ENCODE measurements around the gene TRMU.
A peak's percentile ranks its signal among the peaks of the same experiment; 100 is the strongest.

TRMU gene

DNA sequence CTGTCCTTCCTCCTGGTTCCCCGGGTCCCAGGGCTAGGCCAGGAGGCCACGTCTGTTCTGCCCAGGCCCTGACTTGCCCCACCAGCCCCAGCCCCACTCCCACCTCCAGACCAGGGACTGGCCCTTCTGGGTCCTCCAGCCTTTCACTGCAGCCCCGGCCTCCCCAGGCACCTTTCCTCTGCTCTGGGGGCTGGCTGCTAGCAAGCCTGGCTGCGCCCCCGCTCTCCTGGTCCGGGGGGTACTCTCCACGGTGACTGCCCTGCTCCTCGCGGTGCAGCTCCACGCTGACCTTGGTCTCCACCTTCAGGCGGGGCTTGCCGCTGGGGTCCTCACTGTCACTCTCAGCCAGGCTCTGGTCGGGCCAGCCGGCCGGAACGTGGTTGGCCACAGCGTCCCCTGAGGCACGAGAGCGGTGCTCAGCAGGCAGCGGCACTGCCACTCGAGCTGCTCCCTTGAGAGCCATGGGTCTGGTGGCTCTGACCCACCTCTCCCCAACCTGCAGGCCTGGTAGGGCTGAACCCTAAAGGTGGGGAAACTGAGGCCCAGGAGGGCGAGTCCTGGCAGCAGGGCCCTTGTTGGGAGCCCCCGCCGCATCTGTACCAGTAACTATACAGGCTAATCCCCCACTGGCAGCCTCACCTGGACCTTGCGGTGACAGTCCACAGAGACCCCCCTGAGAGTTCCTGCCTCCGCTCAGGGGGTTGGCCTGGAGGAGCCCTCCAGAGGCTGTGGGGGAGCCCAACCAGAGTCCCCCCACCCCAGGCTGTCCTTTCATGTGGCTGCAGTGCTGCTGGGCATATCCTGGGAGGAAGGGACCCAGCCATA lies 29.0 kb downstream of the TRMU start:
- no peak overlapping the region for H3K4me3 ChIP-seq (ENCODE audit: low read depth, low read length)
- TF ChIP-seq, protein P1, sequence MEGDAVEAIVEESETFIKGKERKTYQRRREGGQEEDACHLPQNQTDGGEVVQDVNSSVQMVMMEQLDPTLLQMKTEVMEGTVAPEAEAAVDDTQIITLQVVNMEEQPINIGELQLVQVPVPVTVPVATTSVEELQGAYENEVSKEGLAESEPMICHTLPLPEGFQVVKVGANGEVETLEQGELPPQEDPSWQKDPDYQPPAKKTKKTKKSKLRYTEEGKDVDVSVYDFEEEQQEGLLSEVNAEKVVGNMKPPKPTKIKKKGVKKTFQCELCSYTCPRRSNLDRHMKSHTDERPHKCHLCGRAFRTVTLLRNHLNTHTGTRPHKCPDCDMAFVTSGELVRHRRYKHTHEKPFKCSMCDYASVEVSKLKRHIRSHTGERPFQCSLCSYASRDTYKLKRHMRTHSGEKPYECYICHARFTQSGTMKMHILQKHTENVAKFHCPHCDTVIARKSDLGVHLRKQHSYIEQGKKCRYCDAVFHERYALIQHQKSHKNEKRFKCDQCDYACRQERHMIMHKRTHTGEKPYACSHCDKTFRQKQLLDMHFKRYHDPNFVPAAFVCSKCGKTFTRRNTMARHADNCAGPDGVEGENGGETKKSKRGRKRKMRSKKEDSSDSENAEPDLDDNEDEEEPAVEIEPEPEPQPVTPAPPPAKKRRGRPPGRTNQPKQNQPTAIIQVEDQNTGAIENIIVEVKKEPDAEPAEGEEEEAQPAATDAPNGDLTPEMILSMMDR (IDR thresholded peaks at IDR 0.05; ENCODE audit: insufficient read depth, low read depth, low read length, missing control alignments): no peak
- no peak for DNase-seq (ENCODE audit: low read depth)

DNA sequence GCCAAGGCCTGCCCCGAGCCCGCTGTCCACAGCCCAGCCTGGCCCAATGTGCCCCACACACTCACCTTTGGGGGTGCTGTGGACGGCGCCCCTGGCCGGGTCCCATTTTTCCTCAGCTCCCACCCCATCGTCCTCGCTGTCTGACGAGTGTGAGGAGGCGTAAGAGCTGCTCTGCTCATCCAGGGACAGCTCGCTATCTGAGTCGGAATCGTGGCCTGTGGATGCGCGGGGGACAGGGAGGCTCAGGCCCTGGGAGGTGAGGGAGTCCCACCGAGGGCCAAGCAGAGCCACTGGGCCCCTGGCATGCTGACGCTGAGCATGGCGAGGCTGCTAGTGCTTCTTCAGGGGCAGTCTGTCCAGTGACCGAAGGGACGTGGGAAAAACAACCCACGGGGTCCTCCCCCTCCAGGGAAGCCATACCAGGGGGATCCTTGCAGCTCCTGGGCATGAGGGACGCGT lies 29.7 kb downstream of the TRMU start:
- TF ChIP-seq, protein P1 (IDR thresholded peaks at IDR 0.05; ENCODE audit: insufficient read depth, low read depth, low read length, missing control alignments): no peak
- no peak overlapping the region for H3K4me3 ChIP-seq (ENCODE audit: low read depth, low read length)
- no peak for DNase-seq (ENCODE audit: low read depth)

DNA sequence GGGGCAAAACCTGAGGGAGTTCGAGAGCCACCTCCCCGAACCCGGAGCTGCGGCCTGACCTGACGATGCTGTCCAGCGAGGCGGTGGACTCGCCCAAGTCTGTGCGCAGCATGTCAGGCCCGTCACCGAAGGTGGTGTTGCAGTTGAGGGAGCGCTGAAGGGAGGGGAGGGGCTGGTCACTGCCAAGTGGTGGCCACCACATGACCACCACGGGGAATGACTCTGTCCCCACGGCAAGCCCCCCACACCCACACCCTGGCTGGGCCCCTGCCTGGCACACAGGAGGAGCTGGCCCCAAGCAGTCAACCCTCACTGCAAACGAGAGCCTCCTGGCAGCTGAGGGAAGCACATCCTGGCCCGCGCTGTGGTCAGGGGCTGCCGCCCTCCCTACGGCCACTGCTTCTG lies 30.8 kb downstream of the TRMU start:
- DNase-seq (ENCODE audit: low read depth): no peak
- no peak overlapping the region for H3K4me3 ChIP-seq (ENCODE audit: low read depth, low read length)
- TF ChIP-seq, protein P1 (IDR thresholded peaks at IDR 0.05; ENCODE audit: insufficient read depth, low read depth, low read length, missing control alignments): no peak

DNA sequence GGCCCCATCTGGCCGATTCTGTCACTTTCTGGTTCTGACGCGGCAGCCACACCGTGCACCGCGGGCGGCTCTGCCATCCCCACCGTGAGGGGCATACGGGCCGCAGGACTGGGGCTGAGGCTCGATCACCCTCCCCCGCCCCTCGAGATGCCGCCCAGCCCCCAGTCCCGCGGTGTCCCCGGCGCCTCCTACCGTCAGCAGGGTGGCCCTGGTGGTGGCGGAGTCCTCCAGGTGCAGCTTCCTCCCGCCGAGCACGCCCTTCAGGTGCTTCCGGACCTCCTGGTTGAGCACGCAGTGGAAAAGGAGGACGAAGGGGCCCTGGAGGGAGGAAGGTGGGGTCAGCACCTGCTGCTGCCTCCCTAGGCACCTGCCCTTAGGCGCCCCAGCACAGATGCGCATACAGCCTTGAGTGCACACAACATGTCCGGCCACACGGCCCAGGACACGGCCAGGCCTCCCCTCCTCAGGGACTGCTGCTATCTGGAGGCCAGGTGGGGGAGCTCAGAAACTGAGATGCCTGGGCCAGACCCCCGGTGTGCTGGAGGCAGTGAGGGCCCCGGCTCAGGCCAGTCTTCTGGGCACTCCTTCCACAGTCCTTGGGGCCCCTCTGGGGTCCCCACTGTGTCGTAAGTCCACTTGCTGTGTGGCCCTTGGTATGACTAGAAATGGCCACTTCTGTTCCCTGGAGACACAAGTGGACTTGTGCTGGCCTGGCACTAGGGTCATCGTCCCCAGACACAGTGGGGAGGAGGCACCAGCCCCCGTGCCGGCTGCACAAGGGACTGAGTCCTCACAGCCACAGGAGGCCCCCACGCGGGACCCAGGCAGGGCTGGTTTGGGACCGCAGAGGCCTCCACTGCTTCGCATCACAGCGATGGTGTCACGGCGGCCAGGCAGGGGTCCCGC lies 31.5 kb downstream of the TRMU start:
- no peak overlapping the region for H3K4me3 ChIP-seq (ENCODE audit: low read depth, low read length)
- DNase-seq (ENCODE audit: low read depth): peak; percentile 25
- TF ChIP-seq, protein P1 (IDR thresholded peaks at IDR 0.05; ENCODE audit: insufficient read depth, low read depth, low read length, missing control alignments): no peak

DNA sequence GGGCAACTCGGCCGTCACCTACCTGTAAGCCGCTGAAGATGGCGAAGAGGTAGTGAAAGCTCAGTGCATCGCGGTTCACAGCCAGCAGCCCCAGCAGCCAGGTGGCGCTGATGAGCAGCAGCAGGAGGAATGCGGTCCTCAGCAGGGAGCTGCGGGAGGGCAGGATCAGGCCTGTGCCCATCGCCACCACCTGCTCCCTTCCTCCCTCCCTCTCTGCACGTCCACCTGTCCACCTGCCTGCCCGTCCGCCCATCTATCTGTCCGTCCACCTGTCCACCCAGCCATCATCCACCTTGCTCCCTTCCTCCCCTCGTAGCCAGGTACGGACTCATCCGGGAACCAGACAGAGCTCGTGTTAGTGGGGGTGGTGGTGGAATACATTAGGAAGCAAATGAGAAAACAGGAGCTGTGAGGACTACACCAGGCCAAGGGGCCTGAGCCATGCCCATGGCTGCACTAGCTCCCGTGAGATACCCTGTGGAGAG lies 32.2 kb downstream of the TRMU start:
- TF ChIP-seq, protein P1 (IDR thresholded peaks at IDR 0.05; ENCODE audit: insufficient read depth, low read depth, low read length, missing control alignments): peak; percentile 99
- DNase-seq (ENCODE audit: low read depth): peak; percentile 72
- no peak overlapping the region for H3K4me3 ChIP-seq (ENCODE audit: low read depth, low read length)

DNA sequence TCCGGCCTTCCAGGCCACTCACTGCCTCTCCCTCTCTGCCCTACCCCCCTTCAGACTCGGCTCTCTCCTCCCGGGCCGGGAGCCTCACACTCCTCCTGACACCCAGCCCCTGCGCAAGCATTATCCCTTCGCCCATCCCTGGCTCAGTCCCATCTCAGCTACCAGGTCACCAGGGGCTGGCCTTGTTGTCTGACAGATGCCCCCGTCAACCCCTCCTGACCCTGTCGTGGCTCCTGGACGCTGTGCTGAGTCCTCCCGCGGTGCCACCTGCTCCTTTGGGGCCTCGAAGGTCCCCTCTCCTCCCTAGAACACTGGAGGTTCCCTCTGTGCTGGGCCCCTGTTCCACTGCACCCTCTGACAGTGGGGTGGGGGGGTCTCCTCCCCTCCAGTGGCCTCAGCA lies 32.9 kb downstream of the TRMU start:
- TF ChIP-seq, protein P1 (IDR thresholded peaks at IDR 0.05; ENCODE audit: insufficient read depth, low read depth, low read length, missing control alignments): no peak
- no peak overlapping the region for H3K4me3 ChIP-seq (ENCODE audit: low read depth, low read length)
- DNase-seq (ENCODE audit: low read depth): no peak
